Measurements from ENCODE around the gene TMEM266.

The TMEM266 gene

DNA sequence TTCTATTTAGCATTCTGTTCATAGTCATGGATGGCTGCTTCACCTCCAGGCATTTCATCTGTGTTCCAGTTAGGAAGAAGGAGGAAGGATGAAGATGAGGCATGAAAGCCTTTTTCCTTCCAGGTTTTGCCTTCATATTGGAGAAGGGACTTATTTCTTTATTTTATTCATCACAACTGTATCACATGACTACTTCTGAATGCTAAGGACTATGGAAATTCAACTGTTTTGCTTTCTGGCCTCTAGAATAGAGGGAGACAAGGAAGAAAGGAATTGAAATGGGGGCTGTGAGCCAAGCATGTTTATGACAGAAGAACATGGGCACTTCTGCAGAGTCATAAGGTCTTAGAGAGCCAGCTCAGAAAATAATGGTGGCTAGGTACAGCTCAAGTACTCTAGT, 10.4 kb downstream of the TMEM266 start:
- DNase-seq (ENCODE audit: low spot score), result no peak

DNA sequence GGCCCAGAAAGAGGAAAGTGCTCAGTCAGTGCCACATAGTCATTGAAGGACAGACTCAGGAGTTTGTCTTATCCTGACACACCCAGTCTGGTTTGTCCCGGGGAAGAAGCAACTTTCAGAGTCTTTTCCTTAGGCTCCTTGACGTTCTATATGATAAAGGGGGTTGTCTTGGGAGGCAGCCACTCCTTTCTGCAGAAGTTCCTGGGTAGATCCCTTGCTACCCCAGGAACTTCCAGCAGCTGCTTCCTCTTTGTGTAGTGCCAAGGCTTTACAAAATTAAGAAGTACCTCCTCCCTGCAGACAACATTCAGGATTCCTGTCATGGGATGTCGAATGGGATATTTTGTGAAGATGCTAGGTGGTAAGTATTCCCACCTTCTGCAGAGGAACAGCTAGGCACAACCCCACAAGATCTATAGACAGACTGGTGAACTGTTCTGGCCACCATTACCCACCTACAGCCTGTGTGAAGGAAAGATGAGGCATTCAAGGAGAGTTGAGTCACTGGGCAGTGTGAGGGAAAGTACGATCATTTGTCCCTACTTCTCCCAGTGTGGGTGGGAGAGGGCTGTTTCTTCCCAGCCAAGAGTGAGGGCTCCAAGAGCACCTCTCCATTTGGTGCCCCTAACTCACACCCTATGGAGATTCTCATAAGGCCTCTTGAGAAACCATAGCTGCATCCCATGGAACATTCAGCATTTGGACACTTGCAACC, 11.3 kb downstream of the TMEM266 start:
- no peak for DNase-seq (ENCODE audit: low spot score)

DNA sequence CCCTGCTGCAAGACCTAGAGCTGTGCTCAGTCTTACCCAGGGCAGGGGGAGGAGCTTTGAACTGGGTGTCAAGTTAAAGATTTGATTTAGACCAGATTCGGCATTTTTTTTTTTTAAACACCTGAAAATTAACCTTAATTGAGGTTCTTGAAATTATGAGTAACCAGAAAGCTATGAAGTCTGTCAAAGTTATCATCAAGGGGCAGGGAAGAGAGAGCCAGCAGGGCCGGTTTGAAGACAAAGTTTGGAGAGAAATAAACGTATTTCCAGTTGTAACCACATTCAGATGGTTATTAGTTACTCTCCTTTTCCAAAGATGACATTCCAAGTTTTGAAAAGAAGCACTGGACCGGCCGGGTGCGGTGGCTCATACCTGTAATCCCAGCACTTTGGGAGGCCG, 12.0 kb downstream of the TMEM266 start:
- no peak for DNase-seq (ENCODE audit: low spot score)

DNA sequence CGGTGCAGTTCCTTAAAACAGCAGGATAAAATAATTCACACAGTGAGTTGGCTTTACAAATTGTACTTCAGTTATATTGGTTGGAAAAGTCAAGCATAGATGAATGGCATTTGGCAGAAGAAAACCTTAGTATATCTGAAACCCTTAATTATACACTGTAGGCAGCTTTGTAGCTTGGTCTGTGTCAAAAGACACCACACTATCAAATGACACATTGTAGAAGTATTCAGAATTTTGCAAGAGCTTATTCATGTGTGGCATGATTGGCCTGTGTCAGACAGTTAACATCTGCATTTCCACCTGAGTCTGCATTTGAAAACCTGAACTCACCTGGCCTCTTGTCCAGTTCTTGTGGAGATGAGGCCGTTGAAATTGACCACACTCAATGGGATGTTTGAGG, 13.8 kb downstream of the TMEM266 start:
- peak; percentile 33 for DNase-seq (ENCODE audit: low spot score)

DNA sequence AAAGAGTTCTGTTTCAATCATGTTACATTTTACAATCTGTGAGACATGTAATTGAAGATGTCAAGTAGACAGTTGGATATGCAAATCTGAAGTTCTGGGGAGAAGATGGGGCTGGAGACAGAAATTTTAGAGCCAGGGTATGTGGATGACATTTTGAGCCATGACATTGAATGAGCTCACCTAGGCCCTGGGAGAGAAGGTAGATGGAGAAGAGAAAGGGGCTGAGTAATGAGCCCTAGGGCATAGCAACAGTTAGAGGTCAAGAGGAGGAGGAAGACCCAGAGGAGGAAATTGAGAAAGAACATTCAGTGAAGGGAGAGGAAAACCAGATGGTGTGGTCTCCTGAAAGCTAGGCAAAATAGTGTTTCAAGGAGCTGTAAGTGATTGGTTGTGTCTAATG, 15.3 kb downstream of the TMEM266 start:
- DNase-seq (ENCODE audit: low spot score), result no peak

DNA sequence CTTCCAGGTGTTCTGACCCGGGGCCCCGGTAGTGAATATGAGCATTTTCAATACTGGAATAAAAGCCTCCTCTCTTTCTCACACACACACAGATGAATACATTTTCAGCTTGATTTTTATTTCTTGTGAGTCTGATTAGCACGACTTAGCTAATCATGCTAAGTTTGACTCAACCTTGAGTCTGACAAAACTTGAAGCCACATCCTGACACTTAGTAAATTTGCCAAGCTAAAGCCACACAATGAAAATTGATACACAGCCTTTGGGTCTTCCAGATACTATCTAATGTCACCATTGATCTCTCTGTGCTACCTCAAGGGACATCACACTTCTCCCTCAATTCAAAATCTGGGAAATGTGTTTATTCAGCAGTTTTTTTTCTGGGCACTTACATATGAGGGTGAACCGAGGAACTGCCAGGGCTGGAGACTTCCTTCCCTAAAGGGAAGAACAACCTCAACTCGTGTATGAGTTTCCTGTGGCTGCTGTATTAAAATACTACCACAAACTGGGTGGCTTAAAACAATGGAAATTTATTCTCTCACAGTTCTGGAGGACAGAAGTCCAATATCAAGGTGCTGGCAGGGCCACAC, 18.6 kb downstream of the TMEM266 start:
- no peak for DNase-seq (ENCODE audit: low spot score)

DNA sequence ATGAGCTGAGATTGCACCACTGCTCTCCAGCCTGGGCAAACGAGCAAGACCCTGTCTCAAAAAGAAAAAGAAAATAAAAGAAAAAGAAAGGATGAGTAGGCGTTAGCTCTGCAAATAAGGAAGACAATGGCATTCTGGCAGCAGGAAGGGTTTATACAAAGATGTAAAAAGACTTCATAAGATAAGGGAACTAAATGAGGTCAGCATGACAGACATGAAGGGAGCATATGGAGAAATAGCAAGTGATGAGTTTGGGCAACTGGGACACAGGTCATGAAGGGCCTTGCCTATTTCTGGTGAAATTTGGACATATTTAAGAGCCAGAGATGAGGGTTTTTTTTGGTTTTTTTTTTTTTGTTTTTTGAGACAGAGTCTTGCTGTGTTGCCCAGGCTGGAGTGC, 24.5 kb downstream of the TMEM266 start:
- DNase-seq (ENCODE audit: low spot score), result no peak

DNA sequence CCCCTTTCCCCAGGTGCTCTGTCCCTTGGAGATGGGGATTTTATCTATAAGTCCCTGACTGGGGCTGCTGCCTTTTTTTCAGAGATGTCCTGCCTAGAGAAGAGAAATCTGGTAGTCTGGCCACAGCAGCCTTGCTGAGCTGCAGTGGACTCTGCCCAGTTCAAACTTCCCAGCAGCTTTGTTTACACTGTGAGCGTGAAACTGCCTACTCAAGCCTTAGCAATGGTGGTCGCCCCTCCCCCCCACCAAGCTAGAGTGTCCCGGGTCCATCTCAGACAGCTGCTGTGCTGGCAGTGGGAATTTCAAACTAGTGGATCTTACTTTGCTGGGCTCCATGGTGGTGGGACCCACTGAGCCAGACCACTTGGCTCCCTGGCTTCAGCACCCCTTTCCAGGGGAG, 38.9 kb downstream of the TMEM266 start:
- DNase-seq (ENCODE audit: low spot score), result no peak

DNA sequence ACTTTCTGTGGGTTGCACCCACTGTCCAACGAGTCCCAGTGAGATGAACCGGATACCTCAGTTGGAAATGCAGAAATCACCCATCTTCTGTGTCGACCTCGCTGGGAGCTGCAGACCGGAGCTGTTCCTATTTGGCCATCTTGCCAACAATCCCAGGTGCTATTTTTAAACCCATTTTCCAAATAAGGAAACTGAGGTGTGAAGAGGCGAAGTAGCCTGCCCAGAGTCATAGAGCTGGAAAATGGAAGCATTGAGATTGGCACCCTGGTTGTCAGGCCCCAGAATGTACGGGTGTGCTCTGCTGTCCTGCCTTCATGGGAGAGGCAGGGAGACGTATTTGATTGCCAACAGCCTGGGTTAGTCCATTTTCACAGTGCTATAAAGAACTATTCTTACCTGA, 39.6 kb downstream of the TMEM266 start:
- no peak for DNase-seq (ENCODE audit: low spot score)

DNA sequence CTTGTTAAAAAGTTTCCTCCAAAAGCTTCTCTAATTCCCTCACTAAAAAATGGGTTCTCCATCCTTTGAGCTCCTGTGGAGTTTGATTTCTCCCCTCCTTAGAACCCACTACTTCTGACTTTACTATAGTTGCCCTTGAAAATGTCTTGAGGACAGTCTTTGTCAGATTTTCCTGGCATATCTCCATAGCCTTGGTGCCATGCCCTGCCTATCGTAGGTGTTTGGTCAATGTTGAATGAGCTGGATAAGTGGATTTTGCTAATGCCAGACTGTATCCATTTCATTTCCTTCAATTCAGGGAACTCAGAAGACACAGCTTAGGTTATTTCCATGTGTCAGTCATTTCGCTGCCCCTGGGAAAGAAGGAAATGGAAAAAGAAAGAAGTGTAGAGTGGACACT, 40.6 kb downstream of the TMEM266 start:
- no peak for DNase-seq (ENCODE audit: low spot score)

DNA sequence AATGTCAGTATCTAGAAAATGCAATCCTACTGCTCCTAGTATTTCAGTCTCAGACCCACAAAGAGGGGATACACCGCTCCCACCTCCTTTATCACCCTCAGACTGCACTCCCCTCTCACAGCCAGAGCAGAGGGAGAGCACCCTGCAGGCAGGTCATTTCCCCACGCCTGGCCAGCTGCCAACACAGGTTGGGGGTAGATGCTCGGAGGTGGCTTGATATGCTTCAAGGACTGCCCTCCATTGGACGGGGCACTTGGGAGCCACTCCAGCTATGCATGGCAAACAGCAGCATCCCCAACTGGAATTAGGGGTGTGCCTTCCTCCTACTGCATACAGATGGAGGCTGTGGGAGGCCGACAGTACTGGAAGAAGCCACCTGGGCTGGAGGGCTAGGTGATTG, 41.9 kb downstream of the TMEM266 start:
- DNase-seq (ENCODE audit: low spot score), result no peak

DNA sequence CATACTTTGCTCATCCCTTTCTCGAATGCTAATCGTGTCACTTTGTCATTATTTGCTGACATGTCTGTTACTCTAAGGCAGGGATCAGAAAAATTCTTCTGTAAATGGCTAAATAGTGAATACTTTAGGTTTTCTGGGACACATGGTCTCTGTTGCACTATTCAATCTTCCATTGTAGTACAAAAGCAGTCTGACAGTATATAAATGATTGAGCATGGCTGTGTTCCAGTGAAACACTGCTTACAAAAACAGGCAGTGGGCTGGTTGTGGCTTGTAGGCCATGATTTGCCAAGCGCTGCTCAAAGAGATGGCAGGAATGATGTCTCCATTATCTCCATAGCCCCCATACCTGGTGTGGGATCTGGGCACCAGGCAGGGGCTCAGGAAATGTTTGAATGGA, 45.6 kb downstream of the TMEM266 start:
- no peak for DNase-seq (ENCODE audit: low spot score)

DNA sequence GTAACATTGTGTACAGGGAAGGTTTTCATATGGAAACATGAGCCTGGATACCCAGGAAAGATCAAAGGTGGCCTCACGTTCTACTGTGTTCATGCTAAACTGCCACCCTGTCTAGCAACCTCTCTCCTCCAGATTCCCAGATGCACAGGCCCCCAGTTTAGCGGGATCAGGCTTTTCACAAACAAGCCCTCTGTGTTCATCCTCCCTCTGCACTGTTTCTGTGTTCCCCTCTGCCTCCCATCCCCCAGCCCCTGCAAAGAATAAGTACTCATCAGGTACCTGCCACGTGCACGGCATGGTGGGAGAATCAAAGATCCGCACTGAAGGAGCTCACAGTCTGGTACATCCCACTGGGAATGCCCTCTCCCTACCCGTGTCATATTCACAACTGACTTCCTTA, 46.1 kb downstream of the TMEM266 start:
- no peak for DNase-seq (ENCODE audit: low spot score)

DNA sequence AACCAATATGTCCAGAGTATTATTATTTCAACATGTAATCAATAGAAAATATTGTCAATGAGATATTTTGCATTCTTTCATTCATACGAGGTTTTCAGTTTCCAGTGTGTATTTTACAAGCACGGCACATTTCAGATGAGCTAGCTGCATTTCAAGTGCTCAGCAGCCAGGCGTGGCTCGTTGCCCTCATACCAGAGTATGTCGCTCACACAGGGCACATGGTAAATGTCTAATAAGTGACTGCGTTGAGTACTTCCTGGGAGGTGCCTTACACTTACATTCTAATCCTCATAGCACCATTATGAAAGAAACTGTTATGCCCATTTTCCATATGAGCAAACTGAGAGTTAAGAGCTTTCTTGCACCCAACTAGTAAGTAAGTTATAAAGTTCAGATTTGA, 47.4 kb downstream of the TMEM266 start:
- DNase-seq (ENCODE audit: low spot score), result no peak

DNA sequence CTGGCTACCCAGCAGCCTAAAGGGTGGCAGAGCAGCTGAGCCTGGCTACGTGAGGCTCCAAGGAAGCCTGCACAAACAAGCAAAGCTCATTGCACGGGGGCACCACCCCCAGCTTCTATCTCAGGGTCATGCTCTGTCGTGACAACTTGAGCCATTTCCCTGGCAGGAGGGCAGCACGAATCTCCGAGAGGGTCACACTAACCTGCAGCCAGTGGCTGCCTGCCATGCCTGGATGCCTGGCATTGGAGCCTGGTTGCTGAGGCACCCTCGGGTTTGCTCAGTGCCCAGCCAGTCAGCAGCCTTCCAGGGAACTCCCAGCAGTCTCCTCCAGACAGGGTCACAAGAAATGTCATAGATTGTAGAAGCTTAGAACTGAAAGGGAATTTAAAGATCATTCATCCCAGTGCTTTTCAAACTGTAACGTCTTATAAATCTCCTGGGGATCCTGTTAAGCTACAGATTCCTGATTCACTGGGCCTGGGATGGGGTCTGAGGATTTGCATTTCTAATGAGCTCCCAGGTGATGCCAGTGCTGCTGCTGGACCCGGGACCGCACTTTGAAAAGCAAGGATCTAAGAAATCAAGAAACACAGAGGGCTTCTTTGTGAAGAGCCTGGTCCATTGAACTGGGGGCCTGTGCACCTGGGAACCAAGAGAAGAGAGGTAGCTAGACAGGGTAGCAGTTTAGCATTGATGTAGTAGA, 48.4 kb downstream of the TMEM266 start:
- DNase-seq (ENCODE audit: low spot score), result peak; percentile 25

DNA sequence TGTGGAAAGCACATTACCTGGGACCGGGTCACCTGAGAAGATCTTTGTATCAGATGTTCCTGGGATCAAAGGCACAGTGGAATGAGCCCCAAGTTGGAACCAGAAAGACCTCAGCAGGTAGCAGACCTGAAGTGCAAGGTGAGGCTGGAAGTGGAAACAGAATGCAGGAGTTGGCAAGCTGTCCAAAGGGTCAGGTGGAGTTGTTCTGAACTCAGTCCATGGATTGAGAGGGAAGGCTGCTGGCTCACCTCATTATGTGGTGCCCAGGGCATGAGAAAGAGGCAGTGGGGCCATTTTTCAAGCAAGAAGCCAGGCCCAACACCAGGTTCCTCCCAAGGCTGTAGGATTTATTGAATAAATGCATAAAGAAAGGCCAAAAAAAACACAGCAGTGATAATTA, 49.3 kb downstream of the TMEM266 start:
- no peak for DNase-seq (ENCODE audit: low spot score)

DNA sequence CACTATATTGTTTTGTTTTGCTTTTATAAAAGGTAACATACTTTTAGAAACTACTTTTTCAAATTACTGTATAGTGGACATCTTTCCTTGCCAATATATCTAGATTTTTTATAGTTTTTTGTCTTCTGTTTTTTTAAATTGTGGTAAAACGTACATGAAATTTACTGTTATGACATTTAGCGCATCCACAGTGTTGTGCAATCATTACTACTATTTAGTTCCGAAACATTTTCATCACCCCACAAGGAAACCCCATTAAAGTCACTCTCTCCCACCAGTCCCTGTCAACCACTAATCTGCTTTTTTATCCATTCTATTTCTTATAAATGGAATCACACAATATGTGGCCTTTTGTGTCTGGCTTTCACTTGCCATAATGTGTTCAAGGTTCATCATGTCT, 54.8 kb downstream of the TMEM266 start:
- DNase-seq (ENCODE audit: low spot score), result no peak

DNA sequence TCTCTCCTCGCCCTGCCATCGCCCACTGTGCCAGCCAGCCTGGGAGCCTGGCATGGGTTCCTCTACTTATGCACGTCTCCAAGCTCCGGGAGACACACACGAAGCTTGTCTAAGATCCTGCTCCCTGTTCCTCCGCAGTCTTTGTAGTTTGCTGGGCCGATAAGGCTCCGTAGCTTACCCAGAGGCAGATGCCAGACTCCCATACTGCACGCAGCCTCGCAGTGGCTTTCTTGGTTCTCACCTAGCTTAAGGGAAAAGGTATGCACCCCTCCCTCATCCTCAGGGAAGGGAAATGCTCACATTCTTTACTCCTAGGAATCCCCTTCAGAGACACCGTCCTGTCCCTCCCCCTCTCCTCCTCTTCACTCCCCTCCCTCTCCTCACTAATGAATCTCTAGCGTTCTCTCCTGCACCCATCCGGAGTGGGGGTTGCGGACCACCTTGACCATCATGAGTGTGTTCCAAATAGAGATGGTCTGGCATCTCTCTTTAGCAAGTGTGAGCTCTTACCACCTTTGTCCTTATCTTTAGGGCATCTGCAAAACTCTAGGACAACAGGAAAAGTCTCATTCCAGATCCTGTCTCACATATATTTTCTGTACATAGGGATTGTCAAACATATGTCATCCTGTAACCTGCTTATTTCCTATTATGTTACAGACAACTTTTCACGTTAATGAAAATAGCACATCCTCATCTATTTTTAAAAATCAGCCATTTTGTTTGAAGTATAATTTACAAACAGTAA, 56.5 kb downstream of the TMEM266 start:
- peak; percentile 59 for DNase-seq (ENCODE audit: low spot score)

DNA sequence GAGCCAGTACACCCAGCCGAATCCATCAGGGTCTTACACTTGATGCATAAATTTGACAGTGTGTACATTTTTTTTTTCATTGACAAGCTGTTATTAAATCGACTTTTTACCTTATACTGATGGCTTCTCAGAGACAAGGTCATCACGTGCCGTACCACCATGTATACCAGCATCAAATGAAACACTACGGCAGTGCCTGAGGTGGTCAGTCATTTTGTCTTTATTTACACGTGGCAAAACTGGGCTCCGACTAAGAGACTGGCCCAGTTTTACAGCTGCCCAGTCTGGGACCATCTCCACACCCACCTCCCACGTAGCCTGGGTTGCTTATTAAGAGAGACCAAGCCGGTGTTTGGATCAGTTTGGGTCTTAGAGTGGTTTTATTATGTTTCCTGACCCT, 57.4 kb downstream of the TMEM266 start:
- DNase-seq (ENCODE audit: low spot score), result no peak

DNA sequence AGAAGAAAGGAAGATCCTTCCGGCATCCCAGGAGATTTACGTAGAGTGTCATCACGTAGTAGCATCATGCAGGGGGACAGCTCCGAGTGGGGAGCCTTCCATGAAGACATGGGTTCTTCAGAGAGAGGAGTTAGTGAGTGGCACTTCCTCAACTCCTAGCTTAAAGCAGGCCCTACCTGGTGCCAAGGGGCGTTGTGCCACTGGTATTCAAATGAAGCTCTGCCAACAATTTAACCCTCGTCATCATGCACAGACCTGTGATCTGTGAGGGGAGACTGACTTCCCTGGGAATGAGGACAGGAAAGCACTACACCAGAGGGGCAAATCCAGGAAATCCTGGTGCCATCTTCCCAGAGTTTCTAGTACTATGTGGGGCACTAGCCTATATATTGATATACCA, 59.0 kb downstream of the TMEM266 start:
- DNase-seq (ENCODE audit: low spot score), result no peak

DNA sequence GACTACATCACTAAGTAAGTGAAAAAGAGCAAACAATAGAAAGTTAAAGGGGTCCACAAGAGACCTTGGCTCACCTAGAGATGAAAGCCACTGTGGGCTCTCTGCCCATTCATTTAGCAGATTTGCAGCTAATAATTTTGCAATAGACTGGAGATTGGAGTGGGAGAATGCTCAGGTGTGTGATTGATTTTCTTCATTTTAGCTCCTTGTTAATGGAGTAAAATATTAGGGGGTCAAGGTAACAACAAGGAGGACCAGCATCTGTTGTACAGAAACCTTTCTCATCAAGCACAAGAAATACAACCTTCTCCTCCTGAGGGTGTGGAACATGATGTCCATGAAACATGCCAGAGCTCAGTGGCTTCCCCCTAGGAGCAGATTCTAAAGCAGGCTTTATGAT, 63.2 kb downstream of the TMEM266 start:
- no peak for DNase-seq (ENCODE audit: low spot score)

DNA sequence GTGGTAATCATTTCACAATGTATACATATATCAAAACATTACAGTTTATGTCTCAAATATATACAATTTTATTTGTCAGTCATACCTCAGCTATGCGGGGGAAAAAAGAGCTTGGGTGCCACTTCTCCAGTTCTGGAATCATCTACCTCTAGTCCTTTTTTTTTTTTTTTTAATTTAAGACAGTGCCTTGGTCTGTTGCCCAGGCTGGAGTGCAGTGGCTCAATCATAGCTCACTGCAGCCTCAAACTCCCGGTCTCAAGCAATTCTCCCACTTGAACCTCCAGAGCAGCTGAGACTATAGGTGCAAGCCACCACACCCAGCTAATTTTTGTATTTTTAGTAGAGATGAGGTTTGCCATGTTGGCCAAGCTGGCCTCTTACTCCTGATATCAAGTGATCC, 67.4 kb downstream of the TMEM266 start:
- no peak for DNase-seq (ENCODE audit: low spot score)

DNA sequence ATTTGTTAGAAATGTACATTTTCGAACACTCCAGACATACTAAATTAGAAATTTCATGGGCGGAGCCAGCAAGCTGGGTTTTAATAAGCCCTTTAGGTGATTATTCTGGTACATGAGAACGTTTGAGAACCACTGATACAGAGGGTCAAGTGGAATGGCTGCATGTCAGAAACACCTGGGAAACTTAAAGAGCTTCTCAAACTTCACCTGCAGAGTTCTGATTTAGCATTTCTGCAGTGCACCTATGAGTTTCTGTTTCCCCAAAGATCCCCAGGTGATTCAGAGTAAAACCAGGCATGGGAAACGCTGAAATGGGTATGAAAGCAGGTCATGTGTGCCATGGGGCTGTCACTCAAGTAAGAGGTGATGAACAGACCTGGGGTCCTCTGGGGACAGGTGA, 68.1 kb downstream of the TMEM266 start:
- DNase-seq (ENCODE audit: low spot score), result no peak

Data from iPS-NIHi11 (cell line).